CD14-positive monocyte (primary cell): Measurements from ENCODE around the gene LPCAT1. TPM values are rescaled to one million over a fixed set of nuclear protein-coding genes. Genes with fewer than 3 reads are reported as not detected.

Experiments used
- DNase-seq, 3 donors: peaks; one replicate each; pipeline ENCODE4 v3.0.0-alpha.2; 2011 to 2022
- H2AFZ ChIP-seq: 2 replicates; pipeline ENCODE4 v1.6.0; 2012; ENCODE audit warnings: mild to moderate bottlenecking, low read depth, low read length, inconsistent platforms; ENCODE audit not compliant: insufficient read depth, poor library complexity, severe bottlenecking
- H3K27ac ChIP-seq, 2 donors: 1 replicate in 1 of 2; 2 replicates in 1 of 2; pipeline ENCODE4 v1.5.1; 2012 to 2013; ENCODE audit warnings: low read length in 2 of 2, control low read depth in 1 of 2, inconsistent platforms in 1 of 2, low read depth in 1 of 2, mild to moderate bottlenecking in 1 of 2
- H3K27me3 ChIP-seq, 2 donors: one replicate each; pipeline versions ENCODE4 v1.6.0 to v1.6.1; 2011 to 2013; ENCODE audit warnings: low read length in 2 of 2; ENCODE audit not compliant: control insufficient read depth in 2 of 2, insufficient read depth in 2 of 2
- H3K36me3 ChIP-seq, 2 donors: replicated peaks in 1 of 2; 1 replicate in 1 of 2; 2 replicates in 1 of 2; pipeline versions ENCODE4 v1.5.1 to v1.6.1; 2012 to 2013; ENCODE audit warnings: low read length in 2 of 2, control low read depth in 1 of 2, inconsistent platforms in 1 of 2, mild to moderate bottlenecking in 1 of 2; ENCODE audit not compliant: insufficient read depth in 2 of 2, control insufficient read depth in 1 of 2
- H3K4me1 ChIP-seq, 2 donors: 1 replicate in 1 of 2; 2 replicates in 1 of 2; pipeline versions ENCODE4 v1.5.1 to v1.6.1; 2012 to 2013; ENCODE audit warnings: low read length in 2 of 2, control low read depth in 1 of 2, inconsistent platforms in 1 of 2, mild to moderate bottlenecking in 1 of 2, moderate library complexity in 1 of 2; ENCODE audit not compliant: insufficient read depth in 2 of 2, control insufficient read depth in 1 of 2
- H3K4me2 ChIP-seq: replicated peaks from 2 replicates; pipeline ENCODE3; 2012; ENCODE audit warnings: low read length, moderate library complexity, mild to moderate bottlenecking; ENCODE audit not compliant: poor library complexity, severe bottlenecking; ENCODE audit errors: extremely low read depth
- H3K4me3 ChIP-seq, 3 experiments: fragments of 200-600 bp in 1 of 3; sonication (generic) in 1 of 3; replicated peaks in 1 of 3; 1 replicate in 2 of 3; 2 replicates in 1 of 3; pipeline ENCODE4 v1.5.1; 2011 to 2013; ENCODE audit warnings: low read length in 3 of 3, mild to moderate bottlenecking in 3 of 3, control low read depth in 2 of 3, low read depth in 2 of 3, inconsistent platforms in 1 of 3, moderate library complexity in 1 of 3
- H3K79me2 ChIP-seq: 2 replicates; pipeline ENCODE4 v1.6.0; 2012; ENCODE audit warnings: mild to moderate bottlenecking, control low read depth, inconsistent platforms, low read length, moderate library complexity; ENCODE audit not compliant: insufficient read depth
- H3K9ac ChIP-seq: 2 replicates; pipeline ENCODE4 v1.6.0; 2017; ENCODE audit warnings: low read length, mild to moderate bottlenecking; ENCODE audit not compliant: insufficient read depth, poor library complexity, severe bottlenecking
- H3K9me3 ChIP-seq, 2 donors: replicated peaks in 1 of 2; 1 replicate in 1 of 2; 2 replicates in 1 of 2; pipeline versions ENCODE4 v1.5.1 to v1.6.1; 2012 to 2013; ENCODE audit warnings: low read length in 2 of 2, control low read depth in 1 of 2; ENCODE audit not compliant: control insufficient read depth in 1 of 2, insufficient read depth in 1 of 2
- H4K20me1 ChIP-seq: 2 replicates; pipeline ENCODE4 v1.6.0; 2012; ENCODE audit warnings: mild to moderate bottlenecking, low read length, control low read depth, moderate library complexity; ENCODE audit not compliant: insufficient read depth
- H3K27ac Mint-ChIP-seq, 7 donors: one replicate each; pipeline ENCODE4 v1.8.0; 2020; ENCODE audit warnings: mild to moderate bottlenecking in 7 of 7, mixed read lengths in 7 of 7, moderate library complexity in 6 of 7, inconsistent platforms in 2 of 7
- H3K27me3 Mint-ChIP-seq, 3 donors: one replicate each; pipeline ENCODE4 v1.8.0; 2021 to 2022; ENCODE audit warnings: low read depth in 3 of 3, mild to moderate bottlenecking in 3 of 3, mixed read lengths in 3 of 3, moderate library complexity in 3 of 3, inconsistent platforms in 1 of 3
- H3K36me3 Mint-ChIP-seq, 2 donors: one replicate each; pipeline ENCODE4 v1.8.0; 2020; ENCODE audit warnings: mixed read lengths in 2 of 2, inconsistent platforms in 1 of 2, mild to moderate bottlenecking in 1 of 2
- H3K4me1 Mint-ChIP-seq: one replicate; pipeline ENCODE4 v1.8.0; 2020; ENCODE audit warnings: mild to moderate bottlenecking, mixed read lengths
- H3K4me3 Mint-ChIP-seq, 2 donors: one replicate each; pipeline ENCODE4 v1.8.0; 2020; ENCODE audit warnings: mild to moderate bottlenecking in 2 of 2, mixed read lengths in 2 of 2, moderate library complexity in 1 of 2
- H3K9me3 Mint-ChIP-seq, 7 donors: one replicate each; pipeline ENCODE4 v1.8.0; 2020 to 2022; ENCODE audit warnings: mixed read lengths in 7 of 7, mild to moderate bottlenecking in 6 of 7, moderate library complexity in 6 of 7, inconsistent platforms in 2 of 7
- CTCF ChIP-seq: fragments of 200-600 bp; IDR thresholded peaks from one replicate; pipeline ENCODE4 v1.8.0; 2022; ENCODE audit warnings: antibody characterized with exemption, mild to moderate bottlenecking
- WGBS: methylation state at CpG from one replicate; pipeline ENCODE4 v1.1.5; 2013; ENCODE audit warnings: missing lambda C conversion rate; ENCODE audit not compliant: insufficient coverage; 5-methylcytosine and 5-hydroxymethylcytosine counted together
- intact Hi-C, 2 donors: fragments of 100-400 bp; cut with micrococcal nuclease; formaldehyde crosslinking; loops; one replicate each; pipeline versions ENCODE4 v1.15.0 to v1.15.1; 2023
- polyA plus RNA-seq, 3 donors: library from polyadenylated mRNA; depleted of rRNA in 1 of 3; unstranded in 2 of 3; stranded (reverse) in 1 of 3; fragments of 300-500 nt in 2 of 3; fragments of >200 nt in 1 of 3; fragmentation: Illumina TruSeq in 2 of 3; gene quantifications; 1 replicate in 2 of 3; 2 replicates in 1 of 3; pipeline ENCODE4 v1.2.3, GENCODE V29; 2012 to 2021

Gene LPCAT1
- polyA plus RNA-seq, 3 donors, result 34.1 to 53.9 (median 34.8) TPM

- intact Hi-C loops, result no loop called here
- Histone ChIP-seq H3K4me2 (no peak overlapping the region), H3K9ac (no peak overlapping the region), H3K27me3 (peaks cover 0 to 3% of the 10 kb centered on the region in 2 donors), H3K4me3 (no peak overlapping the region), H4K20me1 (no peaks in the 10 kb centered on the region), H3K9me3 (peaks cover 19 to 33% of the 10 kb centered on the region in 2 donors), H3K4me1 (no peaks in the 10 kb centered on the region), H3K27ac (no peak overlapping the region), H3K36me3 (no peaks in the 10 kb centered on the region), H3K79me2 (no peaks in the 10 kb centered on the region), H2AFZ (no peak overlapping the region)
- Mint-ChIP-seq H3K27me3 (peaks cover 4 to 15% (median 9%) of the 10 kb centered on the region in 3 donors), H3K36me3 (no peaks in the 10 kb centered on the region), H3K4me3 (no peak overlapping the region), H3K9me3 (peaks cover 23 to 29% (median 27%) of the 10 kb centered on the region in 7 donors), H3K27ac (no peak overlapping the region), H3K4me1 (no peaks in the 10 kb centered on the region)
- no peak for DNase-seq
- TF ChIP-seq CTCF, result no peak
- WGBS, result 90% methylated on average over 9 of the region's 10 CpGs
These were observed 87.7 kb downstream of the LPCAT1 start for GRCh38 chr5:1436036-1436435.

- Histone ChIP-seq H3K4me1 (no peaks in the 10 kb centered on the region), H3K79me2 (no peaks in the 10 kb centered on the region), H2AFZ (no peak overlapping the region), H3K9me3 (peaks cover 26 to 40% of the 10 kb centered on the region in 2 donors), H3K27ac (no peak overlapping the region), H3K27me3 (peaks cover 0 to 3% of the 10 kb centered on the region in 2 donors), H3K4me3 (no peak overlapping the region), H3K36me3 (no peaks in the 10 kb centered on the region), H3K9ac (no peak overlapping the region), H4K20me1 (no peaks in the 10 kb centered on the region), H3K4me2 (no peak overlapping the region)
- TF ChIP-seq CTCF, result no peak
- Mint-ChIP-seq H3K4me1 (no peaks in the 10 kb centered on the region), H3K4me3 (no peak overlapping the region), H3K27me3 (peaks cover 4 to 11% (median 8%) of the 10 kb centered on the region in 3 donors), H3K27ac (no peak overlapping the region), H3K9me3 (peaks cover 26 to 34% (median 31%) of the 10 kb centered on the region in 7 donors), H3K36me3 (no peaks in the 10 kb centered on the region)
- WGBS, result 95% methylated on average over 2 of the region's 2 CpGs
- no peak for DNase-seq
- intact Hi-C loops, result no loop called here
These were observed 88.4 kb downstream of the LPCAT1 start for GRCh38 chr5:1435369-1435768.
